Natural killer cell (primary cell): ENCODE data around the gene HMX3. TPM values are rescaled to one million over a fixed set of nuclear protein-coding genes. Genes with fewer than 3 reads are reported as not detected.
A peak's percentile ranks its signal among the peaks of the same experiment; 100 is the strongest.

Source experiments
- ATAC-seq, 3 donors: fragments of 150-1000 bp in 2 of 3; fragments of 200-7000 bp in 1 of 3; cut with Tn5 transposase; 1 replicate in 1 of 3; 2 replicates in 2 of 3; pipeline ENCODE4 v1.10.0; 2021; ENCODE audit warnings: mild to moderate bottlenecking in 2 of 3, moderate library complexity in 2 of 3
- DNase-seq, 2 donors: peaks; one replicate each; pipeline versions ENCODE4 v3.0.0 to v3.0.0-alpha.2; 2013 to 2021; ENCODE audit warnings: mixed read lengths in 1 of 2
- H3K27ac ChIP-seq: one replicate; pipeline ENCODE4 v1.5.1; 2013; ENCODE audit warnings: mild to moderate bottlenecking, low read length
- H3K27me3 ChIP-seq: one replicate; pipeline ENCODE4 v1.6.1; 2013; ENCODE audit warnings: low read length; ENCODE audit not compliant: control insufficient read depth, insufficient read depth
- H3K36me3 ChIP-seq: one replicate; pipeline ENCODE4 v1.6.1; 2013; ENCODE audit warnings: low read length; ENCODE audit not compliant: control insufficient read depth, insufficient read depth
- H3K4me1 ChIP-seq: one replicate; pipeline ENCODE4 v1.6.1; 2013; ENCODE audit warnings: low read length; ENCODE audit not compliant: control insufficient read depth, insufficient read depth
- H3K4me3 ChIP-seq: one replicate; pipeline ENCODE4 v1.5.1; 2013; ENCODE audit warnings: low read length
- H3K9me3 ChIP-seq: one replicate; pipeline ENCODE4 v1.6.1; 2013; ENCODE audit warnings: low read length; ENCODE audit not compliant: control insufficient read depth, insufficient read depth
- H3K27ac Mint-ChIP-seq, 2 donors: one replicate each; pipeline ENCODE4 v1.8.0; 2022; ENCODE audit warnings: mild to moderate bottlenecking in 2 of 2, mixed read lengths in 2 of 2, moderate library complexity in 1 of 2
- H3K27me3 Mint-ChIP-seq, 2 donors: one replicate each; pipeline ENCODE4 v1.8.0; 2022; ENCODE audit warnings: low read depth in 2 of 2, mixed read lengths in 2 of 2
- H3K36me3 Mint-ChIP-seq: one replicate; pipeline ENCODE4 v1.8.0; 2022; ENCODE audit warnings: mixed read lengths
- H3K4me1 Mint-ChIP-seq, 2 donors: one replicate each; pipeline ENCODE4 v1.8.0; 2022; ENCODE audit warnings: mixed read lengths in 2 of 2
- H3K4me3 Mint-ChIP-seq: one replicate; pipeline ENCODE4 v1.8.0; 2022; ENCODE audit warnings: mild to moderate bottlenecking, moderate library complexity, mixed read lengths
- H3K9me3 Mint-ChIP-seq, 2 donors: one replicate each; pipeline ENCODE4 v1.8.0; 2022; ENCODE audit warnings: mixed read lengths in 2 of 2
- WGBS: methylation state at CpG from one replicate; pipeline ENCODE4 v1.1.7; 2013; ENCODE audit warnings: missing lambda C conversion rate; ENCODE audit not compliant: insufficient coverage; 5-methylcytosine and 5-hydroxymethylcytosine counted together
- intact Hi-C: fragments of 100-400 bp; cut with micrococcal nuclease; formaldehyde crosslinking; loops from one replicate; pipeline ENCODE4 v1.14.2; 2022
- total RNA-seq, 4 donors: library from RNA; stranded (reverse); fragments of 120-200 nt in 1 of 4; gene quantifications; one replicate each; pipeline versions ENCODE4 v1.2.3 to v1.2.4, GENCODE V29; 2013 to 2022
- TF ChIP-seq, protein P1 (sequence below): fragments of 200-600 bp; IDR thresholded peaks from one replicate; pipeline ENCODE4 v1.8.0; 2022; ENCODE audit warnings: antibody characterized with exemption

HMX3 gene
- total RNA-seq, 3 donors from 2014 or later (not counting 1 experiment from before 2014, with no cell fraction given): 0.33 TPM; not detected in 2

DNA sequence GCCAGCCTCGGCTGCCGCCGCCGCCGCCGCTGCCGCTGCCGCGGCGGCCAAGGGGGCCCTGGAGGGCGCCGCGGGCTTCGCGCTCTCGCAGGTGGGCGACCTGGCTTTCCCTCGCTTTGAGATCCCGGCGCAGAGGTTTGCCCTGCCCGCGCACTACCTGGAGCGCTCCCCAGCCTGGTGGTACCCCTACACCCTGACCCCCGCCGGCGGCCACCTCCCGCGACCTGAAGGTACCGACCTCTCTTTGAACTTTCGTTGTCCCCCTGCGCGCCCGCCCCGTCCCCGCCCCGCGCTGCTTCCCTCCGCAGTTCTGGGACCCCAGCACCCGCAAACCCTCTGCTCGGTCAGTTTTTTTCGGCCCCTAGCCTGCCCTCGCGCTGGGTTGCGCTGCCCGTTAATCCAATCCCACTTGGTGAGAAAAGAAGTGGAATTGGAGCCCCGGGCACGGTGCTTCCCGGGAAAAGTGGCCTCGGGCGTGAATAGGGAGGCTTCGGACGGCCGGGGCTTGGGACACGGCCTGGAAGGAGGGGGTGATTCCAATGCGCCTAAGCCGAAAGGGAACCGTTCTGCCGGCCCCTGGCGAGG, 543 bp downstream of the HMX3 start:
- peaks cover 20 to 28% of the 10 kb centered on the region in 2 donors for H3K4me1 Mint-ChIP-seq
- Histone ChIP-seq H3K36me3 (no peaks in the 10 kb centered on the region), H3K27me3 (peaks cover 67% of the 10 kb centered on the region), H3K4me1 (peaks cover 40% of the 10 kb centered on the region), H3K4me3 (no peak overlapping the region), H3K27ac (no peak overlapping the region), H3K9me3 (peaks cover 6% of the 10 kb centered on the region)
- DNase-seq: no peak
- intact Hi-C loops: loop anchor here (10.0 kb wide), 1 partner anchor 828 kb away; no protein-coding TSS in a partner anchor
- H3K4me3 Mint-ChIP-seq: peak overlapping the region; percentile 67
- no peaks in the 10 kb centered on the region for H3K9me3 Mint-ChIP-seq
- no peak overlapping the region for H3K27ac Mint-ChIP-seq
- TF ChIP-seq, protein P1, sequence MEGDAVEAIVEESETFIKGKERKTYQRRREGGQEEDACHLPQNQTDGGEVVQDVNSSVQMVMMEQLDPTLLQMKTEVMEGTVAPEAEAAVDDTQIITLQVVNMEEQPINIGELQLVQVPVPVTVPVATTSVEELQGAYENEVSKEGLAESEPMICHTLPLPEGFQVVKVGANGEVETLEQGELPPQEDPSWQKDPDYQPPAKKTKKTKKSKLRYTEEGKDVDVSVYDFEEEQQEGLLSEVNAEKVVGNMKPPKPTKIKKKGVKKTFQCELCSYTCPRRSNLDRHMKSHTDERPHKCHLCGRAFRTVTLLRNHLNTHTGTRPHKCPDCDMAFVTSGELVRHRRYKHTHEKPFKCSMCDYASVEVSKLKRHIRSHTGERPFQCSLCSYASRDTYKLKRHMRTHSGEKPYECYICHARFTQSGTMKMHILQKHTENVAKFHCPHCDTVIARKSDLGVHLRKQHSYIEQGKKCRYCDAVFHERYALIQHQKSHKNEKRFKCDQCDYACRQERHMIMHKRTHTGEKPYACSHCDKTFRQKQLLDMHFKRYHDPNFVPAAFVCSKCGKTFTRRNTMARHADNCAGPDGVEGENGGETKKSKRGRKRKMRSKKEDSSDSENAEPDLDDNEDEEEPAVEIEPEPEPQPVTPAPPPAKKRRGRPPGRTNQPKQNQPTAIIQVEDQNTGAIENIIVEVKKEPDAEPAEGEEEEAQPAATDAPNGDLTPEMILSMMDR: no peak
- H3K36me3 Mint-ChIP-seq: no peaks in the 10 kb centered on the region
- H3K27me3 Mint-ChIP-seq: peaks cover 63 to 75% of the 10 kb centered on the region in 2 donors
- ATAC-seq: peak in 2 of 3 donors; percentile 3 to 9
- 4% methylated on average over 59 of the region's 59 CpGs for WGBS

DNA sequence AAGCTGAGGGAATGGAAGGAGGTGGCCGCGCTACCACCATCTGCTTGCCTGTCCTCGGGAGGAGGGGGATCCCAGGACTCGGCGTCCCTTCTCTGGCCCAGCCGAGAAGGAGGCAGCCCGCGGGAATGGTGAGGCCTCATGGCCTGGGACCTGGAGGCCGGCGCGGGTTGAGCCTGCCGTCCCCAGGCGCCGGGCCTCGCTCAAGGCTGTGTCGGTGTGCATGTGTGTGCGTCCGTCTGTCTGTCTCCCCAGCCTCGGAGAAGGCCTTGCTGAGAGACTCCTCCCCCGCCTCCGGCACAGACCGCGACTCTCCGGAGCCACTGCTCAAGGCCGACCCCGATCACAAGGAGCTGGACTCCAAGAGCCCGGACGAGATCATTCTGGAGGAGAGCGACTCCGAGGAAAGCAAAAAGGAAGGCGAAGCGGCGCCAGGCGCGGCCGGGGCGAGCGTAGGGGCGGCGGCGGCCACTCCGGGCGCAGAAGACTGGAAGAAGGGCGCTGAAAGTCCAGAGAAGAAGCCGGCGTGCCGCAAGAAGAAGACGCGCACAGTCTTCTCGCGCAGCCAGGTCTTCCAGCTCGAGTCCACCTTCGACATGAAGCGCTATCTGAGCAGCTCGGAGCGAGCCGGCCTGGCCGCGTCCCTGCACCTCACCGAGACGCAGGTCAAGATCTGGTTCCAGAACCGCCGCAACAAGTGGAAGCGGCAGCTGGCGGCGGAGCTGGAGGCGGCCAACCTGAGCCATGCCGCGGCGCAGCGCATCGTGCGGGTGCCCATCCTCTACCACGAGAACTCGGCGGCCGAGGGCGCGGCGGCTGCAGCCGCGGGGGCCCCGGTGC, 1.3 kb downstream of the HMX3 start:
- TF ChIP-seq, protein P1: no peak
- Histone ChIP-seq H3K27ac (no peak overlapping the region), H3K36me3 (no peaks in the 10 kb centered on the region), H3K27me3 (peaks cover 72% of the 10 kb centered on the region), H3K4me1 (peaks cover 42% of the 10 kb centered on the region), H3K9me3 (peaks cover 6% of the 10 kb centered on the region), H3K4me3 (no peak overlapping the region)
- Mint-ChIP-seq H3K4me1 (peaks cover 20 to 28% of the 10 kb centered on the region in 2 donors), H3K27ac (peak overlapping the region in 1 of 2 donors; percentile 31), H3K36me3 (no peaks in the 10 kb centered on the region), H3K27me3 (peaks cover 64 to 75% of the 10 kb centered on the region in 2 donors), H3K9me3 (no peaks in the 10 kb centered on the region), H3K4me3 (peak overlapping the region; percentile 77)
- ATAC-seq (no peak), DNase-seq (peak in 1 of 2 donors; percentile 46)
- intact Hi-C loops: loop anchor here (10.0 kb wide), 1 partner anchor 828 kb away; no protein-coding TSS in a partner anchor
- WGBS: 5% methylated on average over 83 of the region's 83 CpGs

DNA sequence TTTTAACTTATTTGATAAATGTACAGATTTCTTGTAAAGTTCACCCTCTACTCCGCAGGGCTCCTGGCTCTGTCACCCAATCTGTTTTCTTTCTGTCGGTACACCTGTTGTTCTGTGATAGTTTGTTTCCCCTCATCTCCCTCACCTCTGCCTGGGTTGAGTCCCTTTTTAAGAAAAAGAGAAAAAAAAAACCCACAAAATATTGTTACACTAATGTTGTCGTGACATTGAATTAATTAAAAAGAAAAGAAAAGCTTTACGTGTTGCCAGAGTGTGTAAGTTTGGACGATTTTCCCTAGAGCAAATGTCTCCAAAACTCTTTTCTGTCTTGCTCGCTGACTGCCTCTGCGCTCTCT, 3.4 kb downstream of the HMX3 start:
- Histone ChIP-seq H3K27me3 (peaks cover 71% of the 10 kb centered on the region), H3K9me3 (peaks cover 6% of the 10 kb centered on the region), H3K4me1 (peaks cover 39% of the 10 kb centered on the region), H3K27ac (no peak overlapping the region), H3K36me3 (no peaks in the 10 kb centered on the region), H3K4me3 (no peak overlapping the region)
- no peak for ATAC-seq
- Mint-ChIP-seq H3K27ac (no peak overlapping the region), H3K4me1 (peaks cover 9 to 14% of the 10 kb centered on the region in 2 donors), H3K36me3 (no peaks in the 10 kb centered on the region), H3K9me3 (no peaks in the 10 kb centered on the region), H3K27me3 (peaks cover 66 to 75% of the 10 kb centered on the region in 2 donors), H3K4me3 (peak overlapping the region; percentile 29)
- 12% methylated on average over 4 of the region's 7 CpGs for WGBS
- DNase-seq: no peak
- intact Hi-C loops: loop anchor here (10.0 kb wide), 1 partner anchor 826 kb away; no protein-coding TSS in a partner anchor
- TF ChIP-seq, protein P1: no peak
